Panc1 (cell line): ENCODE measurements around the gene TPRX1. TPM values are rescaled to one million over a fixed set of nuclear protein-coding genes. Genes with fewer than 3 reads are reported as not detected.

ENCODE experiments used
- ATAC-seq: fragments of 200-7000 bp; cut with Tn5 transposase; 2 replicates; pipeline ENCODE4 v1.9.1; 2020; ENCODE audit warnings: mild to moderate bottlenecking, moderate library complexity
- BruUV-seq: library from RNA; stranded (reverse); fragments of 400-500 nt; replicated peaks from 2 replicates; lab custom pipeline; 2021; lab: Mats Ljungman, UMichigan
- CTCF ChIA-PET: fragments of 300-600 bp; sonication (Branson Sonifier 250); formaldehyde crosslinking; loops from one replicate; lab custom pipeline; 2022; ENCODE audit warnings: antibody characterized with exemption; lab: Charles Lee
- POLR2A ChIA-PET: fragments of 300-600 bp; sonication (Branson Sonifier 250); formaldehyde crosslinking; loops from one replicate; lab custom pipeline; 2022; ENCODE audit warnings: antibody characterized with exemption; lab: Charles Lee
- DNase-seq: peaks from one replicate; pipeline ENCODE4 v3.0.0-alpha.2; 2010; ENCODE audit warnings: low read depth, low spot score
- H3K27ac ChIP-seq: 2 replicates; pipeline ENCODE4 v1.5.1; 2011; ENCODE audit warnings: mild to moderate bottlenecking, low read length, inconsistent platforms
- H3K27me3 ChIP-seq: fragments of 200-500 bp; sonication (Bioruptor generic); 2 replicates; pipeline ENCODE4 v1.6.0; 2014; ENCODE audit warnings: low read length, inconsistent platforms; ENCODE audit not compliant: control insufficient read depth, insufficient read depth
- H3K36me3 ChIP-seq: fragments of 200-500 bp; sonication (Bioruptor generic); 2 replicates; pipeline ENCODE4 v1.5.1; 2014; ENCODE audit warnings: inconsistent platforms, mild to moderate bottlenecking, low read length, moderate library complexity; ENCODE audit not compliant: control insufficient read depth, insufficient read depth
- H3K4me1 ChIP-seq: 2 replicates; pipeline ENCODE4 v1.5.1; 2011; ENCODE audit warnings: inconsistent platforms, mild to moderate bottlenecking, low read length, moderate library complexity; ENCODE audit not compliant: control insufficient read depth, insufficient read depth
- H3K4me3 ChIP-seq, 2 experiments: 2 replicates each; pipeline ENCODE4 v1.5.1; 2011 to 2012; ENCODE audit warnings: low read depth in 2 of 2, low read length in 2 of 2, mild to moderate bottlenecking in 2 of 2, inconsistent platforms in 1 of 2, moderate library complexity in 1 of 2
- H3K9me3 ChIP-seq: fragments of 200-500 bp; sonication (Bioruptor generic); 2 replicates; pipeline ENCODE4 v1.5.1; 2014; ENCODE audit warnings: low read depth, mild to moderate bottlenecking, inconsistent platforms, low read length, moderate library complexity; ENCODE audit not compliant: control insufficient read depth, insufficient read depth
- CTCF ChIP-seq: fragments of 450-650 bp; IDR thresholded peaks from 2 replicates; pipeline ENCODE4 v1.5.1; 2017; ENCODE audit warnings: mild to moderate bottlenecking
- POLR2AphosphoS5 ChIP-seq: IDR thresholded peaks from 2 replicates; pipeline ENCODE4 v1.6.1; 2012; ENCODE audit warnings: mild to moderate bottlenecking, low read depth, low read length, moderate library complexity
- REST ChIP-seq, 2 experiments: IDR thresholded peaks; 2 replicates each; pipeline ENCODE4 v1.6.1; 2011 to 2012; ENCODE audit warnings: low read depth in 2 of 2, control low read depth in 1 of 2, low read length in 1 of 2, mild to moderate bottlenecking in 1 of 2, moderate library complexity in 1 of 2; ENCODE audit not compliant: insufficient read depth in 1 of 2
- SIN3A ChIP-seq: IDR thresholded peaks from 2 replicates; pipeline ENCODE4 v1.6.1; 2012; ENCODE audit warnings: low read depth, mild to moderate bottlenecking, low read length, moderate library complexity, borderline replicate concordance; ENCODE audit not compliant: insufficient read depth
- TCF7L2 ChIP-seq: IDR thresholded peaks from 2 replicates; pipeline ENCODE4 v1.6.1; 2011; ENCODE audit warnings: mild to moderate bottlenecking, low read depth, low read length, inconsistent platforms
- in situ Hi-C: cut with HindIII; loops from 2 replicates; pipeline ENCODE4 v1.10.0; 2016; ENCODE audit warnings: low sequenced_read_pairs, low pct_unique_long_range_greater_than_20kb
- intact Hi-C: fragments of 100-400 bp; cut with micrococcal nuclease; formaldehyde crosslinking; loops from one replicate; pipeline ENCODE4 v1.10.0; 2022; ENCODE audit not compliant: unreplicated experiment
- total RNA-seq: library from RNA; stranded (reverse); gene quantifications from one replicate; pipeline ENCODE4 v1.2.1, GENCODE V29; 2021; ENCODE audit not compliant: unreplicated experiment

The TPRX1 gene
- total RNA-seq, 1 experiment from 2014 or later: not detected

- ChIA-PET POLR2A (interaction anchor here (0.6 kb wide), 1 partner anchor 53 kb away, joined by 3 read pairs; no protein-coding TSS in a partner anchor), CTCF (no interaction called here)
- intact Hi-C loops (no loop called here), in situ Hi-C loops (no loop called here)
- Histone ChIP-seq H3K4me3 (no peak overlapping the region), H3K9me3 (no peaks in the 10 kb centered on the region), H3K27ac (no peak overlapping the region), H3K36me3 (no peaks in the 10 kb centered on the region), H3K27me3 (no peaks in the 10 kb centered on the region), H3K4me1 (no peaks in the 10 kb centered on the region)
- TF ChIP-seq REST (IDR thresholded peaks at IDR 0.05; ENCODE audit: insufficient read depth in 1 of 2, low read depth in 2 of 2, low read length in 1 of 2) (no peak), POLR2AphosphoS5 (no peak), TCF7L2 (no peak), SIN3A (no peak), CTCF (no peak)
- BruUV-seq: no TSS peak
- ATAC-seq (no peak), DNase-seq (no peak)
Observed at GRCh38 chr19:47839411-47839810, 35.1 kb upstream of the TPRX1 start.

GRCh38 chr19:47836038-47836437, 31.7 kb upstream of the TPRX1 start:
- no peaks in the 10 kb centered on the region for H3K27me3 ChIP-seq
- intact Hi-C loops (no loop called here), in situ Hi-C loops (no loop called here)
- no peak overlapping the region for H3K4me3 ChIP-seq
- H3K9me3 ChIP-seq: no peaks in the 10 kb centered on the region
- no peaks in the 10 kb centered on the region for H3K4me1 ChIP-seq
- DNase-seq (no peak), ATAC-seq (no peak)
- no TSS peak for BruUV-seq
- no peak for TF ChIP-seq SIN3A
- TF ChIP-seq CTCF: no peak
- TF ChIP-seq REST (IDR thresholded peaks at IDR 0.05; ENCODE audit: insufficient read depth in 1 of 2, low read depth in 2 of 2, low read length in 1 of 2): no peak
- TF ChIP-seq POLR2AphosphoS5: no peak
- TF ChIP-seq TCF7L2: no peak
- CTCF ChIA-PET: no interaction called here
- H3K27ac ChIP-seq: no peak overlapping the region
- POLR2A ChIA-PET: no interaction called here
- no peaks in the 10 kb centered on the region for H3K36me3 ChIP-seq
